CD4-positive, alpha-beta T cell treated with Interleukin-2 at 100 ng/mL for 4 hours (primary cell): ENCODE data around the gene PCNX1.

ENCODE experiments used
- DNase-seq: peaks from one replicate; pipeline ENCODE4 v3.0.0-alpha.2; 2020; ENCODE audit warnings: low spot score

PCNX1 gene

GRCh38 chr14:71086567-71086966, 179.3 kb downstream of the PCNX1 start:
- no peak for DNase-seq

- no peak for DNase-seq
Observed at GRCh38 chr14:71089971-71090370, 182.7 kb downstream of the PCNX1 start.

- no peak for DNase-seq
Observed at GRCh38 chr14:71094722-71095121, 187.5 kb downstream of the PCNX1 start.

GRCh38 chr14:71096947-71097346, 189.7 kb downstream of the PCNX1 start:
- DNase-seq: no peak

- peak; percentile 65 for DNase-seq
Observed at GRCh38 chr14:71103662-71104484, 196.6 kb downstream of the PCNX1 start.

GRCh38 chr14:71105177-71105576, 197.9 kb downstream of the PCNX1 start:
- no peak for DNase-seq

GRCh38 chr14:71107921-71108320, 200.7 kb downstream of the PCNX1 start:
- DNase-seq: no peak

GRCh38 chr14:71108398-71109119, 201.3 kb downstream of the PCNX1 start:
- no peak for DNase-seq

GRCh38 chr14:71113376-71113775, 206.1 kb downstream of the PCNX1 start:
- no peak for DNase-seq

GRCh38 chr14:71114565-71114964, 207.3 kb downstream of the PCNX1 start:
- no peak for DNase-seq

- DNase-seq: no peak
Observed at GRCh38 chr14:71115306-71115705, 208.0 kb downstream of the PCNX1 start.

GRCh38 chr14:71115821-71116567, 208.7 kb downstream of the PCNX1 start:
- DNase-seq: no peak

- no peak for DNase-seq
Observed at GRCh38 chr14:71116568-71117122, 209.4 kb downstream of the PCNX1 start.

GRCh38 chr14:71117839-71118743, 210.8 kb downstream of the PCNX1 start:
- DNase-seq: no peak

- peak; percentile 19 for DNase-seq
Observed at GRCh38 chr14:71119075-71119474, 211.8 kb downstream of the PCNX1 start.

GRCh38 chr14:71119832-71120231, 212.6 kb downstream of the PCNX1 start:
- no peak for DNase-seq

- DNase-seq: no peak
Observed at GRCh38 chr14:71121001-71121400, 213.7 kb downstream of the PCNX1 start.

GRCh38 chr14:71121711-71122110, 214.5 kb downstream of the PCNX1 start:
- DNase-seq: no peak

GRCh38 chr14:71122866-71123565, 215.8 kb downstream of the PCNX1 start:
- no peak for DNase-seq

- no peak for DNase-seq
Observed at GRCh38 chr14:71123579-71124135, 216.4 kb downstream of the PCNX1 start.
